Measurements from ENCODE around the gene TIGAR. TPM values are rescaled to one million over a fixed set of nuclear protein-coding genes. Genes with fewer than 3 reads are reported as not detected.

Gene TIGAR
- total RNA-seq, 2 donors from 2014 or later = 1.9 to 6.6 TPM

GRCh38 chr12:4388032-4388431 is 67.0 kb downstream of the TIGAR start:
- intact Hi-C loops (cut with DNase I) = no loop called here
- no peak for TF ChIP-seq POLR2A (IDR thresholded peaks at IDR 0.05)
- TF ChIP-seq POLR2AphosphoS5 (IDR thresholded peaks at IDR 0.05) = no peak
- TF ChIP-seq, protein P1, sequence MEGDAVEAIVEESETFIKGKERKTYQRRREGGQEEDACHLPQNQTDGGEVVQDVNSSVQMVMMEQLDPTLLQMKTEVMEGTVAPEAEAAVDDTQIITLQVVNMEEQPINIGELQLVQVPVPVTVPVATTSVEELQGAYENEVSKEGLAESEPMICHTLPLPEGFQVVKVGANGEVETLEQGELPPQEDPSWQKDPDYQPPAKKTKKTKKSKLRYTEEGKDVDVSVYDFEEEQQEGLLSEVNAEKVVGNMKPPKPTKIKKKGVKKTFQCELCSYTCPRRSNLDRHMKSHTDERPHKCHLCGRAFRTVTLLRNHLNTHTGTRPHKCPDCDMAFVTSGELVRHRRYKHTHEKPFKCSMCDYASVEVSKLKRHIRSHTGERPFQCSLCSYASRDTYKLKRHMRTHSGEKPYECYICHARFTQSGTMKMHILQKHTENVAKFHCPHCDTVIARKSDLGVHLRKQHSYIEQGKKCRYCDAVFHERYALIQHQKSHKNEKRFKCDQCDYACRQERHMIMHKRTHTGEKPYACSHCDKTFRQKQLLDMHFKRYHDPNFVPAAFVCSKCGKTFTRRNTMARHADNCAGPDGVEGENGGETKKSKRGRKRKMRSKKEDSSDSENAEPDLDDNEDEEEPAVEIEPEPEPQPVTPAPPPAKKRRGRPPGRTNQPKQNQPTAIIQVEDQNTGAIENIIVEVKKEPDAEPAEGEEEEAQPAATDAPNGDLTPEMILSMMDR (IDR thresholded peaks at IDR 0.05) = no peak
- no peaks in the 10 kb centered on the region for H3K36me3 ChIP-seq
- H3K4me3 ChIP-seq = no peak overlapping the region
- no peaks in the 10 kb centered on the region for H3K9me3 ChIP-seq
- no peak overlapping the region for H3K27ac ChIP-seq
- DNase-seq (ENCODE audit: low spot score) = no peak
- 33% methylated on average over 1 of the region's 1 CpG for WGBS
- H3K27me3 ChIP-seq (replicated peaks; ENCODE audit: insufficient read depth) = peaks cover 3% of the 10 kb centered on the region
- H3K4me1 ChIP-seq (replicated peaks) = no peaks in the 10 kb centered on the region

DNA sequence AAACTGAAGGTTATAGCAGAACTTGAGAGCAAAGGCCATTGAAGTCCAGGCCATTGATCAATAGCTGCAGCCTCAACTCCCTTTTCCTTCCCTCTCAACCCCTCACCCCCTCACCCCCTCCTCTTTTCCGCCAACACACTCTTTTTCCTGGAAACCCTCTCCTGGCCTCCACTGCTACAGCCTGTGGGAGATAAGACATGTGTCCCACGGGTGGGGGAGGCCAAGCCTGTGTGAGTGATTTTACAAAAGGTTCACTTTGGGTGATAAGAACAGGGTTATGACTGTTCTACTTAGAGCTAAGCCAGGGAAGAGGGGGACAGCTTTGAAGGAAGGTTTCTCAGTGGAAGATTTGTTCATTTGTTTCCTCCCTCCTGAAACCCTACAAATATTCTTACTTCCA is 67.6 kb downstream of the TIGAR start:
- Histone ChIP-seq H3K4me3 (no peak overlapping the region), H3K4me1 (replicated peaks) (no peaks in the 10 kb centered on the region), H3K27ac (no peak overlapping the region), H3K36me3 (no peaks in the 10 kb centered on the region), H3K9me3 (no peaks in the 10 kb centered on the region), H3K27me3 (replicated peaks; ENCODE audit: insufficient read depth) (peaks cover under 1% of the 10 kb centered on the region)
- intact Hi-C loops (cut with DNase I) = no loop called here
- DNase-seq (ENCODE audit: low spot score) = no peak
- TF ChIP-seq POLR2AphosphoS5 (IDR thresholded peaks at IDR 0.05) (no peak), POLR2A (IDR thresholded peaks at IDR 0.05) (no peak)
- TF ChIP-seq, protein P1 (IDR thresholded peaks at IDR 0.05) = no peak
- WGBS = 61% methylated on average over 2 of the region's 2 CpGs

DNA sequence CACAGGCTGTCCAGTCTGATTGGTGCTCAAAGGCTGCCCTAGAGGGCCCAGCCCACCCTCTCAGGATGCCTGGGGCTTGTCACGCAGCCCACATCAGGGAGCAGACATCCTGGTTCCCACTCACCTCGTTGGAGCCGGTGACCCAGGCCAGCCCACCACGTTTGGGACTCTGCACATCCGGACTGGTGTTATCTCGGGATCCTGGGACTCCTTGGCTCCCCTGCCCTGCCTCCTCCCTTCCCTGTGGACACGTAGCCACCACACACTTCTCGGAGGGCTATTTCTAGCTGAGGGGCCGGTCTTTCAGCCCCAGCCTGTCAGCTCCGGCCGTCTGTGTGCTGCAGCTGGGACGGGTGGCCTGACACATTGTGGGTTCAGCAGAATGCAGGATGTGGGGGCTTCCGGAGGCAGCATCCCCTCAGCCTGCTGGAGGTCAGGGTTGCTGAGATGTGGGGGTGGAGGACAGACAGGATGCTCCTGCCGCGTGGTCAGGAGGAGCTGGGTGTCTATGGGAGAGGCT is 71.3 kb downstream of the TIGAR start:
- intact Hi-C loops (cut with DNase I) = no loop called here
- no peak overlapping the region for H3K4me3 ChIP-seq
- H3K9me3 ChIP-seq = no peaks in the 10 kb centered on the region
- 58% methylated on average over 14 of the region's 15 CpGs for WGBS
- DNase-seq (ENCODE audit: low spot score) = no peak
- TF ChIP-seq POLR2AphosphoS5 (IDR thresholded peaks at IDR 0.05) = no peak
- no peak for TF ChIP-seq POLR2A (IDR thresholded peaks at IDR 0.05)
- TF ChIP-seq, protein P1 (IDR thresholded peaks at IDR 0.05) = no peak
- H3K36me3 ChIP-seq = no peaks in the 10 kb centered on the region
- H3K4me1 ChIP-seq (replicated peaks) = no peaks in the 10 kb centered on the region
- H3K27me3 ChIP-seq (replicated peaks; ENCODE audit: insufficient read depth) = no peaks in the 10 kb centered on the region
- no peak overlapping the region for H3K27ac ChIP-seq

DNA sequence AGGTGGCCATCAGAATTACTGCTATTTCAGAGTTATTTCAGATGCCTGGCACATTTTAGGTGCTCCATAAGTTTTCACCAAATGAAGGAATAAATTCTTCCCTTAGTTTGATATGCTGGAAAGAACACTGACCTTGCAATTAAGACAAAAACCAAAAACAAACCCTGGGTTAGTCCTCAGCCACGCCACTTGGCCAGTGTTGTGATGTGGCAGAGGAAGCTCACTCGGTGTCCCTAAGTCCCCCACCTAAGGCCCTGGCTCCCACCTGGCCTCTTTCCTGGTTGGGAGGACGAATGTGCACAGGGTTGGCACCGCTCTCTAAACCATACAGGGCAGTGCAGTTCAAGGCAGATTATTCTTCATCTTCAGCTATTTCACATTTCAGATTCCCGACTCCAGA is 72.2 kb downstream of the TIGAR start:
- no peaks in the 10 kb centered on the region for H3K27me3 ChIP-seq (replicated peaks; ENCODE audit: insufficient read depth)
- WGBS = 84% methylated on average over 5 of the region's 5 CpGs

DNA sequence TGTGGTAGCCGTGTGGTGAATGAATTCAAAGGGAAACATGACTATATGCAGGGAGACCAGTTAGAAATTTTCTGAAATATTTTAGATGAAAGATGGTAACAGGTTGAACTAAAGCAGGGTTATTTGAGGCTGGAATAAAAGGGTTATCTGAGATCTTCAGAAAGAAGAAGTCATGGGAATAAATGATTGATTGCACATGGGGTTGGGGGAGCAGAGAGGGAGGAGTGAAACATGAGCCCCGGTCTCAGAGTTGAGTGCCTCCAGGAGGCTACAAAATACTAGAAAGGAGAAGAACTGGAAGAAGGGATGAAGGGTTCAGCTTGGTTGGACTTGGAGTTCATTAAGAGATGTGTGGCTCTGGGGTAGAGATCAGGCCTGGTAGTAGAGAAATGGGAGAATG is 74.8 kb downstream of the TIGAR start:
- TF ChIP-seq POLR2A (IDR thresholded peaks at IDR 0.05) (no peak), POLR2AphosphoS5 (IDR thresholded peaks at IDR 0.05) (no peak)
- TF ChIP-seq, protein P1 (IDR thresholded peaks at IDR 0.05) = no peak
- intact Hi-C loops (cut with DNase I) = no loop called here
- whole genome bisulfite sequencing = 82% methylated on average over 2 of the region's 2 CpGs

More for the DNA sequence above, 72.2 kb downstream of the TIGAR start:
- intact Hi-C loops (cut with DNase I) = no loop called here
- no peaks in the 10 kb centered on the region for H3K9me3 ChIP-seq
- H3K4me1 ChIP-seq (replicated peaks) = no peaks in the 10 kb centered on the region
- no peaks in the 10 kb centered on the region for H3K36me3 ChIP-seq
- H3K4me3 ChIP-seq = no peak overlapping the region
- H3K27ac ChIP-seq = no peak overlapping the region
- DNase-seq (ENCODE audit: low spot score) = no peak
- TF ChIP-seq POLR2AphosphoS5 (IDR thresholded peaks at IDR 0.05) = no peak
- TF ChIP-seq POLR2A (IDR thresholded peaks at IDR 0.05) = no peak
- TF ChIP-seq, protein P1 (IDR thresholded peaks at IDR 0.05) = no peak

More for the DNA sequence above, 74.8 kb downstream of the TIGAR start:
- DNase-seq (ENCODE audit: low spot score) = no peak
- Histone ChIP-seq H3K9me3 (no peaks in the 10 kb centered on the region), H3K4me1 (replicated peaks) (no peaks in the 10 kb centered on the region), H3K27me3 (replicated peaks; ENCODE audit: insufficient read depth) (no peaks in the 10 kb centered on the region), H3K36me3 (no peaks in the 10 kb centered on the region), H3K4me3 (no peak overlapping the region), H3K27ac (no peak overlapping the region)
